B cell (primary cell): ENCODE data around the gene PARVA. TPM values are rescaled to one million over a fixed set of nuclear protein-coding genes. Genes with fewer than 3 reads are reported as not detected.

Experiments used
- ATAC-seq: fragments of 200-7000 bp; cut with Tn5 transposase; one replicate; pipeline ENCODE4 v1.10.0; 2021; ENCODE audit warnings: low read depth, mild to moderate bottlenecking, moderate number of reproducible peaks, moderate library complexity
- CTCF ChIA-PET: fragments of 350-600 bp; sonication (Branson Sonifier 250); formaldehyde crosslinking; loops from one replicate; lab custom pipeline; 2021; ENCODE audit warnings: antibody characterized with exemption, inconsistent platforms; lab: Charles Lee
- POLR2A ChIA-PET: fragments of 350-600 bp; sonication (Branson Sonifier 250); formaldehyde crosslinking; loops from one replicate; lab custom pipeline; 2021; ENCODE audit warnings: antibody characterized with exemption; lab: Charles Lee
- DNase-seq: peaks from one replicate; pipeline ENCODE4 v3.0.0; 2013
- H2AFZ ChIP-seq: 2 replicates; pipeline ENCODE4 v1.6.1; 2012; ENCODE audit warnings: mild to moderate bottlenecking, low read depth, low read length; ENCODE audit not compliant: insufficient read depth, poor library complexity, severe bottlenecking
- H3K27ac ChIP-seq, 2 donors: 1 replicate in 1 of 2; 2 replicates in 1 of 2; pipeline ENCODE4 v1.5.1; 2012 to 2013; ENCODE audit warnings: low read length in 2 of 2, mild to moderate bottlenecking in 2 of 2, moderate library complexity in 1 of 2
- H3K27me3 ChIP-seq, 4 experiments: fragments of 200-600 bp in 1 of 4; sonication (generic) in 1 of 4; replicated peaks in 1 of 4; 1 replicate in 2 of 4; 2 replicates in 2 of 4; pipeline versions ENCODE4 v1.6.1 to v1.7.0; 2013 to 2016; ENCODE audit warnings: low read length in 3 of 4, mild to moderate bottlenecking in 2 of 4, mixed read lengths in 1 of 4, moderate library complexity in 1 of 4; ENCODE audit not compliant: insufficient read depth in 4 of 4, control insufficient read depth in 3 of 4; ENCODE audit errors: control extremely low read depth in 1 of 4
- H3K36me3 ChIP-seq, 2 experiments: replicated peaks in 1 of 2; 1 replicate in 1 of 2; 2 replicates in 1 of 2; pipeline versions ENCODE4 v1.6.1 to v1.7.1; 2013; ENCODE audit warnings: low read length in 1 of 2; ENCODE audit not compliant: insufficient read depth in 2 of 2, control insufficient read depth in 1 of 2; ENCODE audit errors: control extremely low read depth in 1 of 2, extremely low read depth in 1 of 2
- H3K4me1 ChIP-seq, 2 donors: fragments of 200-600 bp in 1 of 2; sonication (generic) in 1 of 2; 1 replicate in 1 of 2; 2 replicates in 1 of 2; pipeline versions ENCODE4 v1.5.1 to v1.6.1; 2013 to 2017; ENCODE audit warnings: low read length in 2 of 2; ENCODE audit not compliant: control insufficient read depth in 2 of 2, insufficient read depth in 2 of 2
- H3K4me2 ChIP-seq: replicated peaks from 2 replicates; pipeline ENCODE3; 2012; ENCODE audit warnings: mild to moderate bottlenecking, low read depth, low read length; ENCODE audit not compliant: poor library complexity, severe bottlenecking
- H3K4me3 ChIP-seq, 5 experiments: fragments of 200-600 bp in 1 of 5; sonication (generic) in 1 of 5; 1 replicate in 3 of 5; 2 replicates in 2 of 5; pipeline versions ENCODE4 v1.5.1 to v1.7.0; 2011 to 2016; ENCODE audit warnings: low read length in 4 of 5, mild to moderate bottlenecking in 4 of 5, low read depth in 2 of 5, control low read depth in 1 of 5, moderate library complexity in 1 of 5; ENCODE audit not compliant: insufficient read depth in 1 of 5; ENCODE audit errors: control extremely low read depth in 1 of 5, extremely low read depth in 1 of 5
- H3K79me2 ChIP-seq: fragments of 200-600 bp; sonication (generic); one replicate; pipeline ENCODE4 v1.6.0; 2016; ENCODE audit warnings: low read length; ENCODE audit not compliant: control insufficient read depth, insufficient read depth
- H3K9ac ChIP-seq: fragments of 200-600 bp; sonication (generic); 2 replicates; pipeline ENCODE4 v1.6.1; 2017; ENCODE audit warnings: mild to moderate bottlenecking, low read length, moderate library complexity
- H3K9me3 ChIP-seq, 3 donors: one replicate each; pipeline versions ENCODE4 v1.6.1 to v1.7.1; 2013; ENCODE audit warnings: low read length in 2 of 3; ENCODE audit not compliant: control insufficient read depth in 2 of 3, insufficient read depth in 1 of 3; ENCODE audit errors: control extremely low read depth in 1 of 3
- H4K20me1 ChIP-seq: 2 replicates; pipeline ENCODE4 v1.6.0; 2012; ENCODE audit warnings: mild to moderate bottlenecking, low read length; ENCODE audit not compliant: insufficient read depth, control insufficient read depth, poor library complexity, severe bottlenecking
- H3K27ac Mint-ChIP-seq: one replicate; pipeline ENCODE4 v1.8.0; 2021; ENCODE audit warnings: mixed read lengths
- H3K27me3 Mint-ChIP-seq: one replicate; pipeline ENCODE4 v1.8.0; 2021; ENCODE audit warnings: mixed read lengths
- H3K4me1 Mint-ChIP-seq: one replicate; pipeline ENCODE4 v1.8.0; 2021; ENCODE audit warnings: mixed read lengths
- H3K4me3 Mint-ChIP-seq: one replicate; pipeline ENCODE4 v1.8.0; 2021; ENCODE audit warnings: mixed read lengths
- H3K9me3 Mint-ChIP-seq: one replicate; pipeline ENCODE4 v1.8.0; 2022; ENCODE audit warnings: mixed read lengths; ENCODE audit not compliant: insufficient read depth
- EZH2 ChIP-seq: IDR thresholded peaks from 2 replicates; pipeline ENCODE4 v1.6.1; 2012; ENCODE audit warnings: borderline replicate concordance, low read depth, mild to moderate bottlenecking, moderate library complexity, low read length; ENCODE audit not compliant: insufficient read depth, poor library complexity, severe bottlenecking
- WGBS: methylation state at CpG from one replicate; pipeline ENCODE4 v1.1.5; 2013; ENCODE audit warnings: missing lambda C conversion rate; ENCODE audit not compliant: insufficient coverage; 5-methylcytosine and 5-hydroxymethylcytosine counted together
- intact Hi-C: fragments of 100-400 bp; cut with micrococcal nuclease; formaldehyde crosslinking; loops from one replicate; pipeline ENCODE4 v1.10.0; 2022
- polyA plus RNA-seq: library from polyadenylated mRNA; depleted of rRNA; stranded (reverse); fragments of >200 nt; gene quantifications from 2 replicates; pipeline ENCODE4 v1.2.3, GENCODE V29; 2012
- total RNA-seq, 2 donors: library from RNA; stranded (reverse); fragments of 120-200 nt in 1 of 2; gene quantifications; 1 replicate in 1 of 2; 2 replicates in 1 of 2; pipeline versions ENCODE4 v1.2.3 to v1.2.4, GENCODE V29; 2013 to 2022
- TF ChIP-seq, protein P1 (sequence below): fragments of 200-600 bp; IDR thresholded peaks from one replicate; pipeline ENCODE4 v1.8.0; 2022; ENCODE audit warnings: antibody characterized with exemption, mild to moderate bottlenecking

PARVA gene
- total and polyA plus RNA-seq, 2 donors (not counting 1 experiment from before 2014, with no cell fraction given), result not detected

- Mint-ChIP-seq H3K27me3 (no peaks in the 10 kb centered on the region), H3K9me3 (no peaks in the 10 kb centered on the region), H3K4me3 (no peak overlapping the region), H3K27ac (no peak overlapping the region), H3K4me1 (no peaks in the 10 kb centered on the region)
- H3K9ac ChIP-seq, result no peak overlapping the region
- no peak overlapping the region for H3K27ac ChIP-seq
- no peaks in the 10 kb centered on the region for H3K79me2 ChIP-seq
- H3K36me3 ChIP-seq, result no peaks in the 10 kb centered on the region
- no peaks in the 10 kb centered on the region for H3K9me3 ChIP-seq
- H2AFZ ChIP-seq, result no peak overlapping the region
- H3K27me3 ChIP-seq, result no peaks in the 10 kb centered on the region
- H3K4me1 ChIP-seq, result no peaks in the 10 kb centered on the region
- intact Hi-C loops, result no loop called here
- no peaks in the 10 kb centered on the region for H4K20me1 ChIP-seq
- TF ChIP-seq, protein P1, sequence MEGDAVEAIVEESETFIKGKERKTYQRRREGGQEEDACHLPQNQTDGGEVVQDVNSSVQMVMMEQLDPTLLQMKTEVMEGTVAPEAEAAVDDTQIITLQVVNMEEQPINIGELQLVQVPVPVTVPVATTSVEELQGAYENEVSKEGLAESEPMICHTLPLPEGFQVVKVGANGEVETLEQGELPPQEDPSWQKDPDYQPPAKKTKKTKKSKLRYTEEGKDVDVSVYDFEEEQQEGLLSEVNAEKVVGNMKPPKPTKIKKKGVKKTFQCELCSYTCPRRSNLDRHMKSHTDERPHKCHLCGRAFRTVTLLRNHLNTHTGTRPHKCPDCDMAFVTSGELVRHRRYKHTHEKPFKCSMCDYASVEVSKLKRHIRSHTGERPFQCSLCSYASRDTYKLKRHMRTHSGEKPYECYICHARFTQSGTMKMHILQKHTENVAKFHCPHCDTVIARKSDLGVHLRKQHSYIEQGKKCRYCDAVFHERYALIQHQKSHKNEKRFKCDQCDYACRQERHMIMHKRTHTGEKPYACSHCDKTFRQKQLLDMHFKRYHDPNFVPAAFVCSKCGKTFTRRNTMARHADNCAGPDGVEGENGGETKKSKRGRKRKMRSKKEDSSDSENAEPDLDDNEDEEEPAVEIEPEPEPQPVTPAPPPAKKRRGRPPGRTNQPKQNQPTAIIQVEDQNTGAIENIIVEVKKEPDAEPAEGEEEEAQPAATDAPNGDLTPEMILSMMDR, result no peak
- no peak for TF ChIP-seq EZH2
- H3K4me2 ChIP-seq, result no peak overlapping the region
- ChIA-PET POLR2A (no interaction called here), CTCF (no interaction called here)
- ATAC-seq (no peak), DNase-seq (no peak)
- no CpG with 5 or more reads among the region's 1 CpG for WGBS
- H3K4me3 ChIP-seq, result no peak overlapping the region
These were observed 148.2 kb downstream of the PARVA start for GRCh38 chr11:12525466-12526055.

GRCh38 chr11:12526789-12527188, 149.4 kb downstream of the PARVA start:
- 67% methylated on average over 1 of the region's 1 CpG for WGBS
- H3K4me3 ChIP-seq, result no peak overlapping the region
- ChIA-PET POLR2A (no interaction called here), CTCF (no interaction called here)
- TF ChIP-seq, protein P1, result no peak
- TF ChIP-seq EZH2, result no peak
- no peaks in the 10 kb centered on the region for H3K27me3 ChIP-seq
- no peak overlapping the region for H3K27ac ChIP-seq
- H3K27me3 Mint-ChIP-seq, result no peaks in the 10 kb centered on the region
- H3K9me3 Mint-ChIP-seq, result no peaks in the 10 kb centered on the region
- DNase-seq (no peak), ATAC-seq (no peak)
- H3K9me3 ChIP-seq, result no peaks in the 10 kb centered on the region
- H3K79me2 ChIP-seq, result no peaks in the 10 kb centered on the region
- intact Hi-C loops, result no loop called here
- no peak overlapping the region for H2AFZ ChIP-seq
- no peak overlapping the region for H3K27ac Mint-ChIP-seq
- H3K4me1 Mint-ChIP-seq, result no peaks in the 10 kb centered on the region
- H3K4me3 Mint-ChIP-seq, result no peak overlapping the region
- H3K36me3 ChIP-seq, result no peaks in the 10 kb centered on the region
- no peak overlapping the region for H3K9ac ChIP-seq
- H3K4me2 ChIP-seq, result no peak overlapping the region
- no peaks in the 10 kb centered on the region for H3K4me1 ChIP-seq
- H4K20me1 ChIP-seq, result no peaks in the 10 kb centered on the region
